Astrocyte (in vitro differentiated cells and primary cell): ENCODE measurements around the gene F13A1. TPM values are rescaled to one million over a fixed set of nuclear protein-coding genes. Genes with fewer than 3 reads are reported as not detected.

ENCODE experiments used
- DNase-seq: peaks from one replicate; pipeline ENCODE4 v3.0.0-alpha.2; 2010; ENCODE audit warnings: low read depth
- FAIRE-seq: peaks from 2 replicates; lab custom pipeline; 2011; peaks lifted over from hg19 to GRCh38; lab: Jason Lieb, UNC
- H2AFZ ChIP-seq: 2 replicates; pipeline ENCODE4 v1.6.0; 2012; ENCODE audit warnings: low read depth, low read length, inconsistent platforms
- H3K27ac ChIP-seq: 2 replicates; pipeline ENCODE4 v1.5.1; 2011; ENCODE audit warnings: low read depth, low read length, inconsistent platforms
- H3K27me3 ChIP-seq: 2 replicates; pipeline ENCODE4 v1.6.0; 2011; ENCODE audit warnings: low read length, inconsistent platforms; ENCODE audit not compliant: insufficient read depth
- H3K36me3 ChIP-seq: 2 replicates; pipeline ENCODE4 v1.5.1; 2011; ENCODE audit warnings: low read length, inconsistent platforms; ENCODE audit not compliant: insufficient read depth
- H3K4me1 ChIP-seq: 2 replicates; pipeline ENCODE4 v1.5.1; 2011; ENCODE audit warnings: low read length, inconsistent platforms; ENCODE audit not compliant: insufficient read depth
- H3K4me2 ChIP-seq: 2 replicates; pipeline ENCODE4 v1.6.0; 2012; ENCODE audit warnings: low read length, inconsistent platforms
- H3K4me3 ChIP-seq: 2 replicates; pipeline ENCODE4 v1.5.1; 2011; ENCODE audit warnings: low read depth, mild to moderate bottlenecking, low read length, inconsistent platforms; ENCODE audit not compliant: insufficient read depth
- H3K79me2 ChIP-seq: 2 replicates; pipeline ENCODE4 v1.6.0; 2012; ENCODE audit warnings: mild to moderate bottlenecking, low read length, inconsistent platforms; ENCODE audit not compliant: insufficient read depth
- H3K9ac ChIP-seq: 2 replicates; pipeline ENCODE4 v1.6.0; 2012; ENCODE audit warnings: mild to moderate bottlenecking, low read length, inconsistent platforms
- H3K9me3 ChIP-seq: 2 replicates; pipeline ENCODE4 v1.5.1; 2012; ENCODE audit warnings: low read depth, mild to moderate bottlenecking, low read length, inconsistent platforms; ENCODE audit not compliant: insufficient read depth
- H4K20me1 ChIP-seq: 2 replicates; pipeline ENCODE4 v1.6.0; 2012; ENCODE audit warnings: low read length, inconsistent platforms; ENCODE audit not compliant: insufficient read depth
- H3K27ac Mint-ChIP-seq: one replicate; pipeline ENCODE4 v1.8.0; 2021; ENCODE audit warnings: mild to moderate bottlenecking, mixed read lengths; ENCODE audit not compliant: unreplicated experiment
- H3K27me3 Mint-ChIP-seq: one replicate; pipeline ENCODE4 v1.8.0; 2021; ENCODE audit warnings: low read depth, mixed read lengths; ENCODE audit not compliant: unreplicated experiment
- H3K36me3 Mint-ChIP-seq: one replicate; pipeline ENCODE4 v1.8.0; 2021; ENCODE audit warnings: low read depth, mixed read lengths; ENCODE audit not compliant: unreplicated experiment
- H3K4me1 Mint-ChIP-seq: one replicate; pipeline ENCODE4 v1.8.0; 2021; ENCODE audit warnings: low read depth, mixed read lengths; ENCODE audit not compliant: unreplicated experiment
- H3K4me3 Mint-ChIP-seq: one replicate; pipeline ENCODE4 v1.8.0; 2021; ENCODE audit warnings: mild to moderate bottlenecking, moderate library complexity, mixed read lengths; ENCODE audit not compliant: unreplicated experiment
- H3K9me3 Mint-ChIP-seq: one replicate; pipeline ENCODE4 v1.8.0; 2021; ENCODE audit warnings: mild to moderate bottlenecking, mixed read lengths; ENCODE audit not compliant: unreplicated experiment
- EZH2 ChIP-seq: IDR thresholded peaks from 2 replicates; pipeline ENCODE4 v1.6.1; 2012; ENCODE audit warnings: mild to moderate bottlenecking, low read length, inconsistent platforms; ENCODE audit not compliant: insufficient read depth
- total RNA-seq: library from RNA; stranded (reverse); gene quantifications from 2 replicates; pipeline ENCODE4 v1.2.1, GENCODE V29; 2021
- TF ChIP-seq, protein P1 (sequence below): IDR thresholded peaks from 2 replicates; pipeline ENCODE4 v1.5.1; 2011; ENCODE audit warnings: low read depth, mild to moderate bottlenecking, inconsistent platforms, low read length, moderate library complexity; ENCODE audit not compliant: insufficient read depth

F13A1 gene
- total RNA-seq, 1 donor from 2014 or later, result 10.1 TPM

DNA sequence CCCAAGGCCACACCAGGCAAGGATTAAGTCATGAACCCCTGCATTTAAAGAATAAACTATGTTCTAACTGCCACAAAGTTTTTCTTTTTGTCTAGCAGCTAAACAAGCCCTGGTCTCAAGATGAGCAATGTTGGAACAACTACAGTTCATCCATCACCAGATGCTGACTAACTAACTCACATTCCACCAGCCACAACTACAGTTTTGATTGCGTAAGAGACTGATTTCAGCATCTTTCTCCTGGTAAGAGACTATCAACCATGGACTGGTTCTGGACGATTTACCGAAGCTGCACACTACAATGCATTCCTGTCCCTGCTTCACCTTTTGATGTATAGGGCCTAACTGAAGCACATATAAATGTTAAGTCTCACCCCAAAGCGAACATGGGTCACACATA lies 43.0 kb downstream of the F13A1 start:
- H3K79me2 ChIP-seq, result no peaks in the 10 kb centered on the region
- no peaks in the 10 kb centered on the region for H4K20me1 ChIP-seq
- no peak overlapping the region for H2AFZ ChIP-seq
- no peak overlapping the region for H3K4me2 ChIP-seq
- H3K9ac ChIP-seq, result no peak overlapping the region
- Mint-ChIP-seq H3K9me3 (peaks cover 2% of the 10 kb centered on the region), H3K27me3 (peaks cover 10% of the 10 kb centered on the region), H3K4me1 (peaks cover 2% of the 10 kb centered on the region), H3K4me3 (no peak overlapping the region), H3K27ac (no peak overlapping the region), H3K36me3 (no peaks in the 10 kb centered on the region)
- DNase-seq, result peak; percentile 0
- TF ChIP-seq EZH2, result no peak
- TF ChIP-seq, protein P1, sequence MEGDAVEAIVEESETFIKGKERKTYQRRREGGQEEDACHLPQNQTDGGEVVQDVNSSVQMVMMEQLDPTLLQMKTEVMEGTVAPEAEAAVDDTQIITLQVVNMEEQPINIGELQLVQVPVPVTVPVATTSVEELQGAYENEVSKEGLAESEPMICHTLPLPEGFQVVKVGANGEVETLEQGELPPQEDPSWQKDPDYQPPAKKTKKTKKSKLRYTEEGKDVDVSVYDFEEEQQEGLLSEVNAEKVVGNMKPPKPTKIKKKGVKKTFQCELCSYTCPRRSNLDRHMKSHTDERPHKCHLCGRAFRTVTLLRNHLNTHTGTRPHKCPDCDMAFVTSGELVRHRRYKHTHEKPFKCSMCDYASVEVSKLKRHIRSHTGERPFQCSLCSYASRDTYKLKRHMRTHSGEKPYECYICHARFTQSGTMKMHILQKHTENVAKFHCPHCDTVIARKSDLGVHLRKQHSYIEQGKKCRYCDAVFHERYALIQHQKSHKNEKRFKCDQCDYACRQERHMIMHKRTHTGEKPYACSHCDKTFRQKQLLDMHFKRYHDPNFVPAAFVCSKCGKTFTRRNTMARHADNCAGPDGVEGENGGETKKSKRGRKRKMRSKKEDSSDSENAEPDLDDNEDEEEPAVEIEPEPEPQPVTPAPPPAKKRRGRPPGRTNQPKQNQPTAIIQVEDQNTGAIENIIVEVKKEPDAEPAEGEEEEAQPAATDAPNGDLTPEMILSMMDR, result no peak
- peaks cover under 1% of the 10 kb centered on the region for H3K9me3 ChIP-seq
- H3K27ac ChIP-seq, result no peak overlapping the region
- no peaks in the 10 kb centered on the region for H3K36me3 ChIP-seq
- FAIRE-seq, result peak; percentile 20
- H3K27me3 ChIP-seq, result no peaks in the 10 kb centered on the region
- H3K4me3 ChIP-seq, result no peak overlapping the region
- no peaks in the 10 kb centered on the region for H3K4me1 ChIP-seq

DNA sequence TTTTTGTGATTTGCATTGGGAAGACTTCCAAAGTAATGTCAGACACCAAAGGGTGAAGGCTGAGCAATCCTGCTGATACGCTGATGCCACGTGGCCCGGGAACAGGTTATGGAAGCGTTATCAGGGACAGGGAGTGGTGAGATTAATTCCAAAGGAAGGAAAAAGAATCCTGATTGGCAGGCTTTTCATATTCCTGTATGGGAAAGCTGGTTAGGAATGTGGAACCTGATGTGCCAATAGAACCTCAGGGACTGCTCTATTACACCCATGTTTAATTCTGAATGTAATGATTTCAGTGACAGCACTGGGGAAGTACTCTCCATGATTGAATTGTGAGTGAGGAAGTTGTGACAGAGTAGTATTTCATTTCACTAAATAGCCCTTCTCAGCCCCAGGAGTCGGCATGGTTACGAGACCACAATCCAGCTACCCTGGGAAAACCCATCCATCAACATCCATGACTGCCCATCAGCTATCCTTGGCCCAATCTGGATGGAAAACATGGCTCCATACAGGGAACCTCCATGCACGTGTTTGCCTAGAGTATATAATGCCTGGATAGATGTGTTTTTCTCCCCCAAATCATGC lies 49.4 kb downstream of the F13A1 start:
- H3K4me3 Mint-ChIP-seq, result no peak overlapping the region
- H3K36me3 Mint-ChIP-seq, result no peaks in the 10 kb centered on the region
- H3K27me3 ChIP-seq, result no peaks in the 10 kb centered on the region
- H3K9me3 Mint-ChIP-seq, result peaks cover 9% of the 10 kb centered on the region
- no peaks in the 10 kb centered on the region for H3K9me3 ChIP-seq
- no peak overlapping the region for H3K27ac ChIP-seq
- H3K27me3 Mint-ChIP-seq, result peaks cover 14% of the 10 kb centered on the region
- no peak overlapping the region for H3K27ac Mint-ChIP-seq
- no peak overlapping the region for H2AFZ ChIP-seq
- no peaks in the 10 kb centered on the region for H4K20me1 ChIP-seq
- no peaks in the 10 kb centered on the region for H3K79me2 ChIP-seq
- no peak for TF ChIP-seq EZH2
- TF ChIP-seq, protein P1, result no peak
- no peak overlapping the region for H3K9ac ChIP-seq
- no peaks in the 10 kb centered on the region for H3K36me3 ChIP-seq
- DNase-seq (no peak), FAIRE-seq (no peak)
- H3K4me1 Mint-ChIP-seq, result no peaks in the 10 kb centered on the region
- no peak overlapping the region for H3K4me3 ChIP-seq
- no peak overlapping the region for H3K4me2 ChIP-seq
- H3K4me1 ChIP-seq, result no peaks in the 10 kb centered on the region

DNA sequence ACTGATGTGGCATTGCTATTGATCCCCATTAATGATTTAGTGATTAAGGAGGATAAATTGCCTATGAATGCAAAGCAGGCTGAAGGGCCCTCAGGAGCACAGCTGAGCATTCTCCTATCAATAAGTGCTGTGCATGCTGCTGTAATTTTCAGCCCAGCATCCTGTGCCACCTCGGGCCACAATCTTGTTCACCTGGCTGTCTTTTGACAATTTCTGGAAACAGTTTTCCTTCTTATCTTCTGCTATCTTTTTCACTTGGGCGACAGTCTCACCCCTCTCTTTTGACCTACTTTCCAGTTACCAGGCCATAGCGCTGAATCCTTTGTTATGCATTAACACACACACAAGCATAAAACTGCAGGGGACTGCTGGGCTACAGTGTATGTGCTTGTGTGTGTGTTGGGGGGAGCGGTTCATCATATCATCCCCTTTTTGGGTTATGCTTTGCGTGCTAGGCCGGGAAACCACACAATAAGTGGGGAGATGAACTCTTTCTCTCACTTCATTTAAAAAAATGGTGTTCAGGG lies 60.2 kb downstream of the F13A1 start:
- H4K20me1 ChIP-seq, result no peaks in the 10 kb centered on the region
- H3K79me2 ChIP-seq, result no peaks in the 10 kb centered on the region
- no peaks in the 10 kb centered on the region for H3K4me1 ChIP-seq
- H3K9me3 Mint-ChIP-seq, result no peaks in the 10 kb centered on the region
- no peak overlapping the region for H3K27ac Mint-ChIP-seq
- H2AFZ ChIP-seq, result no peak overlapping the region
- H3K9me3 ChIP-seq, result no peaks in the 10 kb centered on the region
- peaks cover 13% of the 10 kb centered on the region for H3K4me1 Mint-ChIP-seq
- peaks cover 13% of the 10 kb centered on the region for H3K27me3 Mint-ChIP-seq
- DNase-seq, result no peak
- no peaks in the 10 kb centered on the region for H3K27me3 ChIP-seq
- no peak overlapping the region for H3K27ac ChIP-seq
- FAIRE-seq, result no peak
- no peak overlapping the region for H3K4me2 ChIP-seq
- H3K9ac ChIP-seq, result no peak overlapping the region
- no peaks in the 10 kb centered on the region for H3K36me3 ChIP-seq
- no peak overlapping the region for H3K4me3 Mint-ChIP-seq
- H3K4me3 ChIP-seq, result no peak overlapping the region
- TF ChIP-seq, protein P1, result no peak
- TF ChIP-seq EZH2, result no peak
- H3K36me3 Mint-ChIP-seq, result no peaks in the 10 kb centered on the region
